Coronary artery (tissue), 2 donors: ENCODE measurements around the gene DIP2C.
"Not testable (repeated sequence)": the region's sequence is repeated elsewhere in the genome, so short reads cannot be mapped to it uniquely, and the experiment has no call there.

Source experiments
- DNase-seq: peaks from one replicate; pipeline ENCODE4 v3.0.0-alpha.2; 2017; ENCODE audit warnings: low spot score
- H3K27ac ChIP-seq, 2 donors: fragments of 200-600 bp; sonication (generic); one replicate each; pipeline ENCODE4 v1.5.1; 2016 to 2019
- H3K4me3 ChIP-seq: fragments of 200-600 bp; sonication (generic); 2 replicates; pipeline ENCODE4 v1.5.1; 2016; ENCODE audit warnings: mild to moderate bottlenecking, moderate library complexity
- TF ChIP-seq, protein P1 (sequence below): fragments of 200-600 bp; sonication (generic); IDR thresholded peaks from one replicate; pipeline ENCODE4 v1.5.1; 2019; ENCODE audit warnings: antibody characterized with exemption

Gene DIP2C

DNA sequence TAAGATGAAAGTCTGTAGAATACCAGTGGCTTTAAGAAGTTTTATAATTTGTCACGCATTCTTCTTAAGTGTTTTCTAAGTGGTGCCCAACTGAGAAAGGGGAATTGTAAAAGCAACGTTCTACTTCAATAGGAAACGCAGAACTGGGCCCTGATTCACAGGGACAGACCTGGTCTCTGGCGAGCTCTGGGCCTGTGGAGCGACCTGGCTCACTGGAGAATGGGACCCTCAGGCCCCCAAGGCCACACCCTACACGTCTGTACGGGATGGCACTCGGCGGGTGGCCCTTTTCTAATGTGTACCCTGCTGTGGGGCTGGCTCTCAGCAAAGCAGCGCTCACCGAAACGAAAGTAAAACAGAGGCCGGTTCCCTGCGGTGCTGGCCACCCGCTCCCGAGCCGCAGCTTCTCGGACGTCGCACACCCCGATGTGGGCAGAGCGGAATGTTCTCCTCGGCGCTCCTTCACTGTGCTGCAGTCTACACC, 205.0 kb downstream of the DIP2C start:
- peak overlapping the region; percentile 53 for H3K4me3 ChIP-seq
- peak overlapping the region in 1 of 2 donors; percentile 75 for H3K27ac ChIP-seq
- DNase-seq = peak; percentile 70
- TF ChIP-seq, protein P1, sequence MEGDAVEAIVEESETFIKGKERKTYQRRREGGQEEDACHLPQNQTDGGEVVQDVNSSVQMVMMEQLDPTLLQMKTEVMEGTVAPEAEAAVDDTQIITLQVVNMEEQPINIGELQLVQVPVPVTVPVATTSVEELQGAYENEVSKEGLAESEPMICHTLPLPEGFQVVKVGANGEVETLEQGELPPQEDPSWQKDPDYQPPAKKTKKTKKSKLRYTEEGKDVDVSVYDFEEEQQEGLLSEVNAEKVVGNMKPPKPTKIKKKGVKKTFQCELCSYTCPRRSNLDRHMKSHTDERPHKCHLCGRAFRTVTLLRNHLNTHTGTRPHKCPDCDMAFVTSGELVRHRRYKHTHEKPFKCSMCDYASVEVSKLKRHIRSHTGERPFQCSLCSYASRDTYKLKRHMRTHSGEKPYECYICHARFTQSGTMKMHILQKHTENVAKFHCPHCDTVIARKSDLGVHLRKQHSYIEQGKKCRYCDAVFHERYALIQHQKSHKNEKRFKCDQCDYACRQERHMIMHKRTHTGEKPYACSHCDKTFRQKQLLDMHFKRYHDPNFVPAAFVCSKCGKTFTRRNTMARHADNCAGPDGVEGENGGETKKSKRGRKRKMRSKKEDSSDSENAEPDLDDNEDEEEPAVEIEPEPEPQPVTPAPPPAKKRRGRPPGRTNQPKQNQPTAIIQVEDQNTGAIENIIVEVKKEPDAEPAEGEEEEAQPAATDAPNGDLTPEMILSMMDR = no peak

DNA sequence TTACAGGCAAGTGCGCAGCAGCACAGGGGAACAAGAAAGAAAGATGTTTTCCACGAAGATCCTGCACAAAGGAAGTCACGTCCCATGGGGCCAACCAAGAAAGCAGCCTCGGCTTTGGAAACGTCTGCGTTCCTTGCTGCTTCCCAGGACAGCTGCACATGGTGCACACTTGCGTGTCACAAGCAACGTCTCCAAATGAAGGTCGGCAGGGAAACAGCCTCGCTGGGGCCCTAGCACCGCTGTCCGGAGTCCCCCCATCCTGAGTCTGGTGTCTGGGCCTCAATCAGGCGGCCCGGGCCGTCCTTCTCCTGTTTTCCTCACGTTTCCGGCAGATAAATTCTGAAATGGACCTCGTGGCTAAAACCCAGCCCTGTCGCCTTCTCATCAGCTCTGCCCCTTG, 206.2 kb downstream of the DIP2C start:
- Histone ChIP-seq H3K27ac (no peak overlapping the region), H3K4me3 (no peak overlapping the region)
- DNase-seq = peak; percentile 65

DNA sequence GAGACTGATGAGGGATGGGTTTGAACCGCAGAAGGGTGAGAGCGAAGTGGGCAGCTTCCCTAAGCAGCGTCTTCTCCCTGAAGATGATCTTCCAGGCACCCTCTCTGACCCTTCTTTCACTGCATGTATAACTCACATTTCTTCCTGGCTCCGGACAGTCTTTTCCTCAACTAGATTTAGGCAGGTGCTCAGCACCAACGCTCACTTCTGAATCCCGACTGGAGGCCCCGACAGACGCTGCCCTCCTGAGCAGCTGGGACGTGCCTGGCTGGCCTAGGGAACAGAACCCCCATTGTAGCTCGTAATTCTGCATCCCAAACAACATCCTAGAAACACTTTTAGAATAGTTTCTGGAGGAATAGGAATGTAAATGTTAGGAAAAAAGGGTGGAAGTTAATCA, 206.6 kb downstream of the DIP2C start:
- TF ChIP-seq, protein P1 = no peak
- H3K27ac ChIP-seq = no peak overlapping the region
- peak; percentile 35 for DNase-seq
- no peak overlapping the region for H3K4me3 ChIP-seq

More for the DNA sequence above, 206.2 kb downstream of the DIP2C start:
- TF ChIP-seq, protein P1 = no peak

- peak; percentile 62 for DNase-seq
- Histone ChIP-seq H3K4me3 (no peak overlapping the region), H3K27ac (no peak overlapping the region)
- TF ChIP-seq, protein P1 = no peak
Measured at GRCh38 chr10:482051-482501, 207.4 kb downstream of the DIP2C start.

DNA sequence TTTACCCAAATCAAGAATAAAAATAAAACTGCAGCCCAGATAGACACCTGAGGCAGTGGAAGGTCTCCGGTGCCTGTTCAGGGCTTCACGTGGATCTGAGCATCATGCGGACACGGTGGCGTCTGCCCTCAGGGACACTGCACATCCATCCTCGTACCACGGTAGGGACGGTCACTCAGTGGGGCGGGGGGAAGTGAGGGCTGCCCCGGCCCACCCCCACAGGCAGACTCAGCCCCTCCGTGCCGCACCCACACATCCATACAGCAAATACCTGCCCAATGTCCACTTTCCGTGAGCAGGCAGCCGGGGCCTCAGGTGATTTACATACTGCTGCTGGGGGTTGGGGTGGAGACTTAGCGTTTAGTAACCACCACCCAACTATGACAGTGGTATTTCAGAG, 207.8 kb downstream of the DIP2C start:
- Histone ChIP-seq H3K27ac (no peak overlapping the region), H3K4me3 (no peak overlapping the region)
- TF ChIP-seq, protein P1 = no peak
- DNase-seq = no peak

- Histone ChIP-seq H3K4me3 (no peak overlapping the region), H3K27ac (no peak overlapping the region)
- TF ChIP-seq, protein P1 = no peak
- DNase-seq = peak; percentile 55
Measured at GRCh38 chr10:480928-481552, 208.4 kb downstream of the DIP2C start.

DNA sequence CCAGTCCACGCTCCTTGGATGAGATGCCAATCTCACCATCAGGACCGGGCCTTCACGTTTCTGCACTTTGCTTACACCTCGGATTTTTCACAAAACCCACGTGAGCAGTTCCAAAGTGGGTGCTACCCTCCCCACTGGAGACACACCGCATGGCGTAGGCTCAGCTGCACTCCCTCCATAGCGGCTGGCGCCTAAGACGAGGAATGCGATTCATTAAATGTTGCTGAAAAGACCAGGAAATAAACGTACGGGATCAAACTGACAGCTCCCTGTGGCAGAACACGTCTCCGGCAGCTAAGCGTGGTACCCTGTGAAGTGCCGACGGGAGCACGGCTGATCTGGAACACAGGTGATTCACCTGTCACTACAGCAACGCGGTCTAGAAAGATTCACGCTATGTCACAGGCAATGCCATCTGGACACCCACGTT, 209.0 kb downstream of the DIP2C start:
- TF ChIP-seq, protein P1 = no peak
- H3K27ac ChIP-seq = no peak overlapping the region
- peak; percentile 49 for DNase-seq
- H3K4me3 ChIP-seq = no peak overlapping the region

GRCh38 chr10:479706-480497, 209.6 kb downstream of the DIP2C start:
- H3K27ac ChIP-seq, H3K4me3 ChIP-seq: not testable (repeated sequence)
- DNase-seq = peak; percentile 24
